Naive thymus-derived CD8-positive, alpha-beta T cell (primary cell): ENCODE data around the gene SNPH. TPM values are rescaled to one million over a fixed set of nuclear protein-coding genes. Genes with fewer than 3 reads are reported as not detected.

Experiments
- ATAC-seq, 2 donors: fragments of 150-1000 bp; cut with Tn5 transposase in 1 of 2; sonication (Bioruptor Pico), chemical (Tn5 transposase) in 1 of 2; 1 replicate in 1 of 2; 2 replicates in 1 of 2; pipeline ENCODE4 v1.10.0; 2021; ENCODE audit warnings: mild to moderate bottlenecking in 2 of 2, moderate library complexity in 2 of 2
- POLR2A ChIA-PET: fragments of 350-600 bp; sonication (Branson Sonifier 250); formaldehyde crosslinking; loops from one replicate; lab custom pipeline; 2021; ENCODE audit warnings: antibody characterized with exemption; lab: Charles Lee
- DNase-seq, 10 donors: peaks; one replicate each; pipeline versions ENCODE4 v3.0.0 to v3.0.0-alpha.2; 2020 to 2022
- H3K27ac Mint-ChIP-seq, 10 donors: one replicate each; pipeline ENCODE4 v1.8.0; 2020 to 2022; ENCODE audit warnings: mild to moderate bottlenecking in 10 of 10, mixed read lengths in 10 of 10, moderate library complexity in 4 of 10, inconsistent platforms in 1 of 10
- H3K27me3 Mint-ChIP-seq, 5 donors: one replicate each; pipeline ENCODE4 v1.8.0; 2021 to 2022; ENCODE audit warnings: mixed read lengths in 5 of 5
- H3K36me3 Mint-ChIP-seq, 3 donors: one replicate each; pipeline ENCODE4 v1.8.0; 2020 to 2022; ENCODE audit warnings: mixed read lengths in 3 of 3, mild to moderate bottlenecking in 2 of 3, inconsistent platforms in 1 of 3
- H3K4me1 Mint-ChIP-seq, 4 donors: one replicate each; pipeline ENCODE4 v1.8.0; 2021 to 2022; ENCODE audit warnings: mixed read lengths in 4 of 4
- H3K4me3 Mint-ChIP-seq, 10 donors: one replicate each; pipeline ENCODE4 v1.8.0; 2020 to 2022; ENCODE audit warnings: mild to moderate bottlenecking in 10 of 10, mixed read lengths in 10 of 10, moderate library complexity in 6 of 10, inconsistent platforms in 1 of 10
- H3K9me3 Mint-ChIP-seq, 9 donors: one replicate each; pipeline ENCODE4 v1.8.0; 2020 to 2022; ENCODE audit warnings: mixed read lengths in 9 of 9, mild to moderate bottlenecking in 3 of 9, inconsistent platforms in 1 of 9, moderate library complexity in 1 of 9
- polyA plus RNA-seq, 3 donors: library from polyadenylated mRNA; unstranded; fragments of 300-500 nt; fragmentation: Illumina TruSeq; gene quantifications; one replicate each; pipeline ENCODE4 v1.2.3, GENCODE V29; 2021
- total RNA-seq, 8 experiments: library from RNA in 2 of 8; stranded (reverse) in 2 of 8; gene quantifications; one replicate each; pipeline ENCODE4 v1.2.3 and lab custom pipeline; 2021 to 2026

SNPH gene
- total and polyA plus RNA-seq, 5 experiments from 2014 or later, result 5.2 to 26.6 (median 13.5) TPM

DNA sequence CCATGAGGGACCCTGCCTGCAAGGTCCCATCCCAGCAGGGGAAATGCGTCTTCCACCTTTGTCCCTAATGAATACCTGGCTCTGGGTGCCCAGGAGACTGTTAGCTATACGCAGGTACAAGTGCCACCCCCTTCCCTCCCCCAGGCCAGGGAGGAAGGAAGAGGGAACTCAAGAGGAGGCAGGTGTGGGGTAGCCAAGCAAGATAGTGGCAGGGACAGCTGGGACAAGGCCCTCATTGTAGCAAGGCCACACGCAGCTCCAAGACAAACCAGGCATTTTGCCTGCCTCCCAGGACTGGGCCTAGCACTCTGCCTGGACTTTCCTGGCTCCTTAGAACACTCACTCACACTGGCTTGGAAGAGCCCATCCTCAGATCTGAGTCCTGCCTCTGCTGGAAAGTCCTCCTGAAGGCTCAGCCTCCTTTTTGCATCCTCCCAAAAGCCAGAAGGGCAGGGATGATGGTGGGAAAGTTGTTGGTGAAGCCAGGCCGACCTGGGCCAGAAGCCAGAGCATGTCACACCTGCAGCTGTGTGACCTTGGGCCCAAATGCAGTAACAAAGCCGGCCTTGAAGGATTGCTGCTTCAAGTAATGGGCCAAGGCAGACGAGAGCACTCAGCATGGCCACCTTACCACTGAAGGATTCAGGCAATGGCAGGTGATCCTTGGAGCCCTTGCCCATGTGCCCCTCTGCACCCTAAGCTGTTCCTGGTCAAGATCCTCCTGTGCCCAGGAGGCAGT, 27.7 kb downstream of the SNPH start:
- Mint-ChIP-seq H3K27me3 (no peaks in the 10 kb centered on the region), H3K4me1 (peaks cover 27 to 69% (median 42%) of the 10 kb centered on the region in 4 donors), H3K36me3 (peaks cover 0 to 30% (median 10%) of the 10 kb centered on the region in 3 donors), H3K4me3 (no peak overlapping the region), H3K9me3 (no peaks in the 10 kb centered on the region), H3K27ac (peak overlapping the region in 6 of 10 donors; percentile 29 to 82 (median 42))
- ATAC-seq (no peak), DNase-seq (peak in 1 of 10 donors; percentile 31)
- POLR2A ChIA-PET, result interaction anchor here (1.2 kb wide), 1 partner anchor 7 kb away, joined by 3 read pairs; no protein-coding TSS in a partner anchor

GRCh38 chr20:1294497-1294896, 28.4 kb downstream of the SNPH start:
- POLR2A ChIA-PET, result no interaction called here
- H3K36me3 Mint-ChIP-seq, result peaks cover 0 to 35% (median 14%) of the 10 kb centered on the region in 3 donors
- no peaks in the 10 kb centered on the region for H3K9me3 Mint-ChIP-seq
- peak overlapping the region in 2 of 10 donors; percentile 40 to 67 for H3K27ac Mint-ChIP-seq
- H3K4me1 Mint-ChIP-seq, result peaks cover 30 to 74% (median 48%) of the 10 kb centered on the region in 4 donors
- DNase-seq (peak in 1 of 10 donors; percentile 53), ATAC-seq (no peak)
- H3K4me3 Mint-ChIP-seq, result no peak overlapping the region
- H3K27me3 Mint-ChIP-seq, result no peaks in the 10 kb centered on the region

DNA sequence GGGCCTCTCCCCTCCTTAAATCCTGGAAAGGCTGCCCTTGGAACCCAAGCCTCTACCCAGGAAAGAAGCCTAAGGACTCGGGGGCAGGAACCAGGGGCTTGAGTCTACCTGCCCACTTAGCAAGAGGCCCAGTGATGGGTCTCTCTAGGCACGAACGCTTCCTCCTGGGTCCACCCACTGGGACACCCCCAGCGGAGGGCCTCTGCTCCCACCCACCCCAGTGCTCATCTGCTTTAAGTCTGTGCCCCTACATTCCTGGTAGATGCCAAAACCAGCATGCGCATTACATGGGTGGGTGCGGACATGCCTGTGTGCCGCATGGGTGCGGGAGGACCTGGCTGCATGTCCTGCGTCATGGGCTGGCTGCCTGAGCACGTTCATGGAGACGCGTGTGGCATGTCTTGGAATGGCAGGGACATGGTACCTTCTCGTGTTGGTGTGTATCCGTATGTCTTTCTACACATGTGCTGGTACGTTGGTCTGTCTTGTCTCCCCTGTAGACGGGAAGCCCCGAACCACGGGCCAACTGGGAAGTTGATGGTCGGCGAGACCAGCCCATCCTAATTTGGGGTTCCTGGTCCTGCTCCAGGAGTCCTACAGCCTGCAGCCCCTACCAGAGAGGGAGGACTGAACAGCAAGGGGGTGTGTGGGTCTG, 29.3 kb downstream of the SNPH start:
- H3K4me1 Mint-ChIP-seq, result peaks cover 33 to 80% (median 54%) of the 10 kb centered on the region in 4 donors
- H3K27ac Mint-ChIP-seq, result peak overlapping the region in 6 of 10 donors; percentile 3 to 67 (median 23)
- DNase-seq (peak in 1 of 10 donors; percentile 58), ATAC-seq (no peak)
- POLR2A ChIA-PET, result no interaction called here
- H3K4me3 Mint-ChIP-seq, result no peak overlapping the region
- H3K36me3 Mint-ChIP-seq, result peaks cover 0 to 32% (median 12%) of the 10 kb centered on the region in 3 donors
- H3K9me3 Mint-ChIP-seq, result no peaks in the 10 kb centered on the region
- no peaks in the 10 kb centered on the region for H3K27me3 Mint-ChIP-seq

- POLR2A ChIA-PET, result no interaction called here
- ATAC-seq, result no peak
- no peaks in the 10 kb centered on the region for H3K9me3 Mint-ChIP-seq
- no peak overlapping the region for H3K4me3 Mint-ChIP-seq
- DNase-seq, result peak in 1 of 10 donors; percentile 60
- peaks cover 34 to 80% (median 53%) of the 10 kb centered on the region in 4 donors for H3K4me1 Mint-ChIP-seq
- peaks cover 0 to 33% (median 12%) of the 10 kb centered on the region in 3 donors for H3K36me3 Mint-ChIP-seq
- H3K27ac Mint-ChIP-seq, result peak overlapping the region in 4 of 10 donors; percentile 4 to 87 (median 67)
- no peaks in the 10 kb centered on the region for H3K27me3 Mint-ChIP-seq
These were observed 30.1 kb downstream of the SNPH start for GRCh38 chr20:1296117-1296610.

- Mint-ChIP-seq H3K27me3 (no peaks in the 10 kb centered on the region), H3K27ac (peak overlapping the region in 4 of 10 donors; percentile 47 to 87 (median 80)), H3K36me3 (peaks cover 0 to 36% (median 12%) of the 10 kb centered on the region in 3 donors), H3K9me3 (no peaks in the 10 kb centered on the region), H3K4me1 (peaks cover 33 to 76% (median 49%) of the 10 kb centered on the region in 4 donors), H3K4me3 (no peak overlapping the region)
- ATAC-seq (no peak), DNase-seq (peak in 1 of 10 donors; percentile 36)
- POLR2A ChIA-PET, result no interaction called here
These were observed 30.8 kb downstream of the SNPH start for GRCh38 chr20:1296922-1297321.

DNA sequence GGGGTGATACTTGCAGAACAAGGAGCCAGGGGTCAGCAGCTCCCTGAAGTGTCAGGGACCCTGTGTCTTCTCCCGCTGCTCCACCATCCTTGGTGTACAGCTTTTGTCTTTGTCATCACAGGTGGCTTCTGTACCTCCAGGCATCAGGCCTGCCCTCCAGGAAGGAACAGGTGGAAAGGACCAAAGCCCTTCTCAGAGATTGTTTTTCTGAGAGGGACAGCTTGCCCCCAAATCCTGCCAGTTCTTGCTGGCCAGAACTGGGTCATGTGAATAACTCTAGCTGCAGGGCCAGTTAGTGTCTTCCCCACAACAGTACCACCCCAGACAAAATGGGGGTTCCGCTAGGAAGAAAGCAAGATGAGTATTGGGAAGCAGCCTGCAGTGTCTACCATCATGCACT, 31.4 kb downstream of the SNPH start:
- H3K9me3 Mint-ChIP-seq, result no peaks in the 10 kb centered on the region
- H3K27me3 Mint-ChIP-seq, result no peaks in the 10 kb centered on the region
- peaks cover 31 to 71% (median 44%) of the 10 kb centered on the region in 4 donors for H3K4me1 Mint-ChIP-seq
- H3K4me3 Mint-ChIP-seq, result peak overlapping the region in 1 of 10 donors; percentile 41
- POLR2A ChIA-PET, result interaction anchor here (1.0 to 1.1 kb wide), 2 partner anchors 10 to 24 kb away, joined by 3 to 7 read pairs; no protein-coding TSS in a partner anchor
- peak overlapping the region in 6 of 10 donors; percentile 33 to 86 (median 71) for H3K27ac Mint-ChIP-seq
- DNase-seq (peak in 1 of 10 donors; percentile 41), ATAC-seq (no peak)
- H3K36me3 Mint-ChIP-seq, result peaks cover 0 to 38% (median 12%) of the 10 kb centered on the region in 3 donors

DNA sequence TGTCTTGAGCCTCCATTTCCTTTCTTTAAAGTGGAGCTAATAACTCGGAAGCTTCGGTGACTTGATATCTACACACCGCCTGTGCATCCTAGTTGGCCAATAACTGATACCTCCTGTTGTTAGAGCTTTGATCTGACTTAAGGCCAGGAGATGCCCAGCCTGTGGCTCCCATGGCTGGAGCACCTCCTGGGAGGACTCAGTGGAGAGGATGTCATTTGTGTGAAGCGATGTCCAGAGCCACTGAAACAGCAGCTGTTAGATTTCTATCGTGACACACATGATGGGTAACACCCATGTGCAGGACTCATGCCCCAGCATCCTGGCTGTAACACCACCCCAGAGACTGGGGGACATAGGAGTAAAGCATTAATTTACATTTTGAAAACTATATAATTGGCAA, 32.1 kb downstream of the SNPH start:
- H3K4me3 Mint-ChIP-seq, result no peak overlapping the region
- POLR2A ChIA-PET, result interaction anchor here (1.0 to 1.1 kb wide), 2 partner anchors 11 to 24 kb away, joined by 3 to 7 read pairs; no protein-coding TSS in a partner anchor
- peak overlapping the region in 1 of 10 donors; percentile 84 for H3K27ac Mint-ChIP-seq

GRCh38 chr20:1298888-1299511, 32.9 kb downstream of the SNPH start:
- DNase-seq (peak in 1 of 10 donors; percentile 16), ATAC-seq (no peak)
- POLR2A ChIA-PET, result interaction anchor here (1.1 to 1.8 kb wide), 2 partner anchors 25 to 32 kb away, joined by 3 to 4 read pairs; no protein-coding TSS in a partner anchor
- H3K4me1 Mint-ChIP-seq, result peaks cover 26 to 56% (median 37%) of the 10 kb centered on the region in 4 donors
- H3K9me3 Mint-ChIP-seq, result no peaks in the 10 kb centered on the region
- H3K36me3 Mint-ChIP-seq, result peaks cover 0 to 48% (median 12%) of the 10 kb centered on the region in 3 donors
- no peaks in the 10 kb centered on the region for H3K27me3 Mint-ChIP-seq
- peak overlapping the region in 5 of 10 donors; percentile 5 to 88 (median 58) for H3K4me3 Mint-ChIP-seq
- peak overlapping the region; percentile 38 to 98 (median 85) for H3K27ac Mint-ChIP-seq

More for the DNA sequence above, 32.1 kb downstream of the SNPH start:
- ATAC-seq (no peak), DNase-seq (peak in 1 of 10 donors; percentile 15)
- Mint-ChIP-seq H3K4me1 (peaks cover 24 to 64% (median 40%) of the 10 kb centered on the region in 4 donors), H3K9me3 (no peaks in the 10 kb centered on the region), H3K36me3 (peaks cover 0 to 44% (median 12%) of the 10 kb centered on the region in 3 donors), H3K27me3 (no peaks in the 10 kb centered on the region)

DNA sequence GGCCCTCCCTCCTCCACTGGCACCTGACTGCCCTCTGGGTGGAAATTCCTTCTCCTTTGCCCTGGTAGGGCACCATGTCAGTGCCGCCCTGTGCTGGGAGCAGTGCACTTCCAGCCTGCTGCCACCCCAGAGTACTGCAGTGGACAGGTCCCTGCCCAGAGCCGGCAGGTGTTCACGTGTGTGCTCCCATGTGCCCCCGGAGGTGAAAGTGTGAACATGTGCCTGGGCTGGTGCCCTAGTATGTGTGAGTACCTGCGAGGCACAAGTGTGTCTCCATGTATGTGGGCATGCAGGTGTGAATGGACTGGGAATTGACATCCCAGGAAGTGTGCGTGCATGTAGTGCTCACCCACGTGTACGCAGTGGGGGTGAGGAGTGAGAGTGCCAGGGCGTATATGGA, 33.4 kb downstream of the SNPH start:
- Mint-ChIP-seq H3K27me3 (no peaks in the 10 kb centered on the region), H3K4me1 (peaks cover 27 to 53% (median 37%) of the 10 kb centered on the region in 4 donors), H3K9me3 (no peaks in the 10 kb centered on the region), H3K27ac (peak overlapping the region in 9 of 10 donors; percentile 47 to 98 (median 90)), H3K4me3 (peak overlapping the region in 8 of 10 donors; percentile 44 to 88 (median 72)), H3K36me3 (peaks cover 0 to 54% (median 12%) of the 10 kb centered on the region in 3 donors)
- DNase-seq (peak in 6 of 10 donors; percentile 12 to 64 (median 40)), ATAC-seq (peak; percentile 59 to 66)
- POLR2A ChIA-PET, result interaction anchor here (1.8 to 2.2 kb wide), 2 partner anchors 13 to 32 kb away, joined by 4 to 14 read pairs; no protein-coding TSS in a partner anchor

GRCh38 chr20:1300083-1300840, 34.2 kb downstream of the SNPH start:
- Mint-ChIP-seq H3K9me3 (no peaks in the 10 kb centered on the region), H3K36me3 (peaks cover 0 to 60% (median 12%) of the 10 kb centered on the region in 3 donors), H3K4me3 (peak overlapping the region in 8 of 10 donors; percentile 71 to 91 (median 85)), H3K27ac (peak overlapping the region; percentile 90 to 98 (median 96)), H3K4me1 (peaks cover 27 to 53% (median 37%) of the 10 kb centered on the region in 4 donors), H3K27me3 (no peaks in the 10 kb centered on the region)
- POLR2A ChIA-PET, result interaction anchor here (1.0 to 2.2 kb wide), 8 partner anchors 7 to 87 kb away, joined by 3 to 14 read pairs (median 4); partner anchors contain the start of gene SNPH
- DNase-seq, result peak in 1 of 10 donors; percentile 62
- ATAC-seq, result peak; percentile 3 to 13

- DNase-seq (peak in 9 of 10 donors; percentile 34 to 80 (median 55)), ATAC-seq (peak; percentile 88 to 95)
- Mint-ChIP-seq H3K9me3 (no peaks in the 10 kb centered on the region), H3K27me3 (no peaks in the 10 kb centered on the region), H3K4me3 (peak overlapping the region; percentile 71 to 91 (median 82)), H3K27ac (peak overlapping the region; percentile 90 to 98 (median 96)), H3K36me3 (peaks cover 0 to 58% (median 10%) of the 10 kb centered on the region in 3 donors), H3K4me1 (peaks cover 27 to 49% (median 39%) of the 10 kb centered on the region in 4 donors)
- POLR2A ChIA-PET, result interaction anchor here (1.0 to 2.2 kb wide), 7 partner anchors 8 to 88 kb away, joined by 3 to 14 read pairs (median 4); partner anchors contain the start of gene SNPH
These were observed 35.0 kb downstream of the SNPH start for GRCh38 chr20:1301031-1301529.
